WTC11 (cell line): ENCODE results near the gene SERPINF2.

Experiments used
- SMAD3 ChIP-seq: sonication (generic); formaldehyde crosslinking; IDR thresholded peaks from 2 replicates; pipeline ENCODE4 v1.8.0; 2022; ENCODE audit warnings: missing genetic modification reagents, mild to moderate bottlenecking, borderline replicate concordance
- ZNF232 ChIP-seq: sonication (generic); formaldehyde crosslinking; IDR thresholded peaks from 2 replicates; pipeline ENCODE4 v1.8.0; 2022; ENCODE audit warnings: mild to moderate bottlenecking, missing genetic modification reagents
- TF ChIP-seq, protein P1 (sequence below): fragments of 200-600 bp; IDR thresholded peaks from 2 replicates; pipeline ENCODE4 v1.8.0; 2022; ENCODE audit warnings: antibody characterized with exemption
- TF ChIP-seq, protein P2 (sequence below): sonication (generic); formaldehyde crosslinking; IDR thresholded peaks from 2 replicates; pipeline ENCODE4 v1.8.1; 2022; ENCODE audit warnings: low read depth, missing genetic modification reagents, borderline replicate concordance
- TF ChIP-seq, protein P3 (sequence below): fragments of 250-450 bp; sonication (Bioruptor Pico); IDR thresholded peaks from 2 replicates; pipeline ENCODE4 v1.9.0; 2021; ENCODE audit warnings: mild to moderate bottlenecking, borderline replicate concordance
- TF ChIP-seq, protein P4 (sequence below): sonication (generic); formaldehyde crosslinking; conservative IDR thresholded peaks from 2 replicates; pipeline ENCODE4 v1.8.1; 2023; ENCODE audit warnings: mild to moderate bottlenecking, low read depth, missing genetic modification reagents, moderate library complexity

DNA sequence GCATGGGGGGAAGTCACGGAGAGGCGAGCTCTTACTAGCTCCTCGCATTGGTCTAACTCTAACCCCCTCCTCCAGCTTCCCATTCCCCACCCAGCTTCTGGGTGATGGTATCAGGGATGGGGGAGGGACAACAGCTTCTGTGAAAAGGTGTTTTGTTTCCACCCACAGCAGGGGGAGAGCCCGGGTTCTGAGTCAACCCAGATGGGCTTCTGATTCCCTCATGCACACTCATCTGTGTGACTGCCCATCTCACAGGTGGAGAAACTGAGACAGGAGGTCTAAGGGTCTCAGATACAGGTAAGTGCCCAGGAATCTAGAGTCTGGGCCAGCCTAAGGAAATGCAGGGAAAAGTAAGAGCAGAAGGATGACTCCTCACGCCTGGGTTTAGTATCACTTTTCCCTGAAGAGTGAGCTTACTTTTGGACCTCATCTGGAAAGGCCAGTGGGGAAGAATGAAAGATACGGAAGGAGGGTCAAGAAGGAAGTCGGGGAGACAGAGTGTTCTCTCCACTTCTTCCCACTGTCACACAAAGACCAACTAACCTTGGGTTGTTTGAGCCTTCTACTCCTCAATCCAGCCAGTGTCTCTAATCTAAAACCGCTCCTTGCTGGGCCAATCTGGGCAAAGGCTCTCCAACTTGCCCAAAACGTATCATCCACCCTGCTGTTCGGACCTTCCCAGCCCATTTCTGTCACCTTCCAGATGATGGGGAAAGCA lies 29.4 kb upstream of the SERPINF2 start:
- TF ChIP-seq, protein P1, sequence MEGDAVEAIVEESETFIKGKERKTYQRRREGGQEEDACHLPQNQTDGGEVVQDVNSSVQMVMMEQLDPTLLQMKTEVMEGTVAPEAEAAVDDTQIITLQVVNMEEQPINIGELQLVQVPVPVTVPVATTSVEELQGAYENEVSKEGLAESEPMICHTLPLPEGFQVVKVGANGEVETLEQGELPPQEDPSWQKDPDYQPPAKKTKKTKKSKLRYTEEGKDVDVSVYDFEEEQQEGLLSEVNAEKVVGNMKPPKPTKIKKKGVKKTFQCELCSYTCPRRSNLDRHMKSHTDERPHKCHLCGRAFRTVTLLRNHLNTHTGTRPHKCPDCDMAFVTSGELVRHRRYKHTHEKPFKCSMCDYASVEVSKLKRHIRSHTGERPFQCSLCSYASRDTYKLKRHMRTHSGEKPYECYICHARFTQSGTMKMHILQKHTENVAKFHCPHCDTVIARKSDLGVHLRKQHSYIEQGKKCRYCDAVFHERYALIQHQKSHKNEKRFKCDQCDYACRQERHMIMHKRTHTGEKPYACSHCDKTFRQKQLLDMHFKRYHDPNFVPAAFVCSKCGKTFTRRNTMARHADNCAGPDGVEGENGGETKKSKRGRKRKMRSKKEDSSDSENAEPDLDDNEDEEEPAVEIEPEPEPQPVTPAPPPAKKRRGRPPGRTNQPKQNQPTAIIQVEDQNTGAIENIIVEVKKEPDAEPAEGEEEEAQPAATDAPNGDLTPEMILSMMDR, result no peak
- TF ChIP-seq, protein P2, sequence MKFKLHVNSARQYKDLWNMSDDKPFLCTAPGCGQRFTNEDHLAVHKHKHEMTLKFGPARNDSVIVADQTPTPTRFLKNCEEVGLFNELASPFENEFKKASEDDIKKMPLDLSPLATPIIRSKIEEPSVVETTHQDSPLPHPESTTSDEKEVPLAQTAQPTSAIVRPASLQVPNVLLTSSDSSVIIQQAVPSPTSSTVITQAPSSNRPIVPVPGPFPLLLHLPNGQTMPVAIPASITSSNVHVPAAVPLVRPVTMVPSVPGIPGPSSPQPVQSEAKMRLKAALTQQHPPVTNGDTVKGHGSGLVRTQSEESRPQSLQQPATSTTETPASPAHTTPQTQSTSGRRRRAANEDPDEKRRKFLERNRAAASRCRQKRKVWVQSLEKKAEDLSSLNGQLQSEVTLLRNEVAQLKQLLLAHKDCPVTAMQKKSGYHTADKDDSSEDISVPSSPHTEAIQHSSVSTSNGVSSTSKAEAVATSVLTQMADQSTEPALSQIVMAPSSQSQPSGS (CRISPR knock-in tag), result no peak
- TF ChIP-seq, protein P3, sequence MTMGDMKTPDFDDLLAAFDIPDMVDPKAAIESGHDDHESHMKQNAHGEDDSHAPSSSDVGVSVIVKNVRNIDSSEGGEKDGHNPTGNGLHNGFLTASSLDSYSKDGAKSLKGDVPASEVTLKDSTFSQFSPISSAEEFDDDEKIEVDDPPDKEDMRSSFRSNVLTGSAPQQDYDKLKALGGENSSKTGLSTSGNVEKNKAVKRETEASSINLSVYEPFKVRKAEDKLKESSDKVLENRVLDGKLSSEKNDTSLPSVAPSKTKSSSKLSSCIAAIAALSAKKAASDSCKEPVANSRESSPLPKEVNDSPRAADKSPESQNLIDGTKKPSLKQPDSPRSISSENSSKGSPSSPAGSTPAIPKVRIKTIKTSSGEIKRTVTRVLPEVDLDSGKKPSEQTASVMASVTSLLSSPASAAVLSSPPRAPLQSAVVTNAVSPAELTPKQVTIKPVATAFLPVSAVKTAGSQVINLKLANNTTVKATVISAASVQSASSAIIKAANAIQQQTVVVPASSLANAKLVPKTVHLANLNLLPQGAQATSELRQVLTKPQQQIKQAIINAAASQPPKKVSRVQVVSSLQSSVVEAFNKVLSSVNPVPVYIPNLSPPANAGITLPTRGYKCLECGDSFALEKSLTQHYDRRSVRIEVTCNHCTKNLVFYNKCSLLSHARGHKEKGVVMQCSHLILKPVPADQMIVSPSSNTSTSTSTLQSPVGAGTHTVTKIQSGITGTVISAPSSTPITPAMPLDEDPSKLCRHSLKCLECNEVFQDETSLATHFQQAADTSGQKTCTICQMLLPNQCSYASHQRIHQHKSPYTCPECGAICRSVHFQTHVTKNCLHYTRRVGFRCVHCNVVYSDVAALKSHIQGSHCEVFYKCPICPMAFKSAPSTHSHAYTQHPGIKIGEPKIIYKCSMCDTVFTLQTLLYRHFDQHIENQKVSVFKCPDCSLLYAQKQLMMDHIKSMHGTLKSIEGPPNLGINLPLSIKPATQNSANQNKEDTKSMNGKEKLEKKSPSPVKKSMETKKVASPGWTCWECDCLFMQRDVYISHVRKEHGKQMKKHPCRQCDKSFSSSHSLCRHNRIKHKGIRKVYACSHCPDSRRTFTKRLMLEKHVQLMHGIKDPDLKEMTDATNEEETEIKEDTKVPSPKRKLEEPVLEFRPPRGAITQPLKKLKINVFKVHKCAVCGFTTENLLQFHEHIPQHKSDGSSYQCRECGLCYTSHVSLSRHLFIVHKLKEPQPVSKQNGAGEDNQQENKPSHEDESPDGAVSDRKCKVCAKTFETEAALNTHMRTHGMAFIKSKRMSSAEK (CRISPR knock-in tag), result no peak
- TF ChIP-seq, protein P4, sequence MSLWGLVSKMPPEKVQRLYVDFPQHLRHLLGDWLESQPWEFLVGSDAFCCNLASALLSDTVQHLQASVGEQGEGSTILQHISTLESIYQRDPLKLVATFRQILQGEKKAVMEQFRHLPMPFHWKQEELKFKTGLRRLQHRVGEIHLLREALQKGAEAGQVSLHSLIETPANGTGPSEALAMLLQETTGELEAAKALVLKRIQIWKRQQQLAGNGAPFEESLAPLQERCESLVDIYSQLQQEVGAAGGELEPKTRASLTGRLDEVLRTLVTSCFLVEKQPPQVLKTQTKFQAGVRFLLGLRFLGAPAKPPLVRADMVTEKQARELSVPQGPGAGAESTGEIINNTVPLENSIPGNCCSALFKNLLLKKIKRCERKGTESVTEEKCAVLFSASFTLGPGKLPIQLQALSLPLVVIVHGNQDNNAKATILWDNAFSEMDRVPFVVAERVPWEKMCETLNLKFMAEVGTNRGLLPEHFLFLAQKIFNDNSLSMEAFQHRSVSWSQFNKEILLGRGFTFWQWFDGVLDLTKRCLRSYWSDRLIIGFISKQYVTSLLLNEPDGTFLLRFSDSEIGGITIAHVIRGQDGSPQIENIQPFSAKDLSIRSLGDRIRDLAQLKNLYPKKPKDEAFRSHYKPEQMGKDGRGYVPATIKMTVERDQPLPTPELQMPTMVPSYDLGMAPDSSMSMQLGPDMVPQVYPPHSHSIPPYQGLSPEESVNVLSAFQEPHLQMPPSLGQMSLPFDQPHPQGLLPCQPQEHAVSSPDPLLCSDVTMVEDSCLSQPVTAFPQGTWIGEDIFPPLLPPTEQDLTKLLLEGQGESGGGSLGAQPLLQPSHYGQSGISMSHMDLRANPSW (CRISPR knock-in tag), result no peak
- no peak for TF ChIP-seq ZNF232 (CRISPR knock-in tag)
- no peak for TF ChIP-seq SMAD3 (CRISPR knock-in tag)
